GM12891 (cell line): ENCODE measurements around the gene ING5.

Experiments used
- POLR2A ChIP-seq: IDR thresholded peaks from 2 replicates; pipeline ENCODE4 v1.6.1; 2011; ENCODE audit warnings: low read depth, low read length, control low read depth
- POLR2AphosphoS5 ChIP-seq: IDR thresholded peaks from 2 replicates; pipeline ENCODE4 v1.6.1; 2011; ENCODE audit warnings: low read depth, low read length, control low read depth
- SPI1 ChIP-seq: IDR thresholded peaks from 2 replicates; pipeline ENCODE4 v1.6.1; 2011; ENCODE audit warnings: low read depth, low read length, control low read depth
- TAF1 ChIP-seq: IDR thresholded peaks from 2 replicates; pipeline ENCODE4 v1.6.1; 2011; ENCODE audit warnings: low read depth, low read length, control low read depth

DNA sequence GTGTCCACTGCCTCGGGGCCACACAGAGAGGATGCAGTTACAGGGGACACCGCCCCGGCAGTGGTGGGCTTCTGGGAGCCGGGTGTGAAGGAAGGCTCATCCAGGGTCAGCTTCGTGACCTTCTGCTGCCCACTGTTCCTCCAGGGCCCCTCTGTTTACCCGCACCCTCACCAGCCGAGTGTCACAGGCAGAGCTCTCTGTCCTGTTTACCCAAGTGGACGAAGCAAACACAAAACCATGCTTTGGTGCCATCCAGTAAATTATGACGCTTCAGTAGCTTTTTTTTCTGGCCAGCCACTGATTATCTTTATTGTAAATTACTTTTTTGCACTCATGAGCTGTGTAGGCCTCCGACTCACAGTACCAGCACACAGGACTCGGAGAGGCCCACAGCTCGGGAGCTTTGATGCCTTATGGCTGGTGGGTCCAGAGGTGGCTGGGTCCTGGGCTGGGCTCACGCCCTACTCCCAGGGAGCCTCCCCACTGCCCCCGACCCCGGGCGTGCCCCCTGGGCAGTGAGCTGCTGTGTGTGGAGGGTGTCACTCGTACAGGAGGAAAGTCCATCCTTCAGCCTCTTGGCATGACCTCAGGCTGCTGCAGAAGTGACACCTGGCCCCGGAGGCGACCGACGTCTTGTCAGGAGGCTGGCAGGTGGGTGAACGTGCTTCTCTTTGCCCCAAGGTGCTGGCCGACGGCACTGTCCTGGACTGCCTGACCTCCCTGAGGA, 42.4 kb downstream of the ING5 start:
- TF ChIP-seq POLR2A (no peak), TAF1 (no peak), POLR2AphosphoS5 (no peak), SPI1 (no peak)
